GM15510 (cell line): Measurements from ENCODE around the gene CAMK1G.

Experiments
- POLR2A ChIP-seq: IDR thresholded peaks from 3 replicates; pipeline ENCODE4 v1.6.1; 2011; ENCODE audit warnings: borderline replicate concordance; ENCODE audit not compliant: insufficient read length; ENCODE audit errors: extremely low read depth

The CAMK1G gene

DNA sequence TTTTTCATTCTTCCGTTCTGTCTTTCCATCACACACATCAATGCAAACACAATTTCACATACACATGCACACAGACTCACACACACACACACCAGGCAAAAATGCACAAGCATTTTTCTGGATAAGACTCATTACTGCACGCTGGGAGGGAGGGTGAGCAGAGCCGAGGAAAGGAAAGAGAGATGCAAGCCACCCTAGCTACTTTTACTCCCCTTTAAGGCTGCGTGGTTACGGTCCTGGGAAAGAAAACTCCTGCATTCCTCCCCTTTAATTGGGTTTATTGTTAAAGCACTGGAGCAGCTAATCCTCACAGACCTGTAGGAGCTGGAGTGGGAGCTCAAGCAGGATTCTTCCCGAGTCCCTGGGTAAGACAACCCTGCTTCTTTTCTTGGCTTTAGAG lies at the start of gene CAMK1G:
TSS of gene CAMK1G (plus strand) at position 307 of the 400 bp plus-strand sequence. CDS start 11,270 bp downstream, outside the sequence.
- TF ChIP-seq POLR2A, result no peak

GRCh38 chr1:209534496-209535250 lies 48.8 kb upstream of the CAMK1G start:
- no peak for TF ChIP-seq POLR2A

GRCh38 chr1:209536843-209537242 lies 46.7 kb upstream of the CAMK1G start:
- no peak for TF ChIP-seq POLR2A

DNA sequence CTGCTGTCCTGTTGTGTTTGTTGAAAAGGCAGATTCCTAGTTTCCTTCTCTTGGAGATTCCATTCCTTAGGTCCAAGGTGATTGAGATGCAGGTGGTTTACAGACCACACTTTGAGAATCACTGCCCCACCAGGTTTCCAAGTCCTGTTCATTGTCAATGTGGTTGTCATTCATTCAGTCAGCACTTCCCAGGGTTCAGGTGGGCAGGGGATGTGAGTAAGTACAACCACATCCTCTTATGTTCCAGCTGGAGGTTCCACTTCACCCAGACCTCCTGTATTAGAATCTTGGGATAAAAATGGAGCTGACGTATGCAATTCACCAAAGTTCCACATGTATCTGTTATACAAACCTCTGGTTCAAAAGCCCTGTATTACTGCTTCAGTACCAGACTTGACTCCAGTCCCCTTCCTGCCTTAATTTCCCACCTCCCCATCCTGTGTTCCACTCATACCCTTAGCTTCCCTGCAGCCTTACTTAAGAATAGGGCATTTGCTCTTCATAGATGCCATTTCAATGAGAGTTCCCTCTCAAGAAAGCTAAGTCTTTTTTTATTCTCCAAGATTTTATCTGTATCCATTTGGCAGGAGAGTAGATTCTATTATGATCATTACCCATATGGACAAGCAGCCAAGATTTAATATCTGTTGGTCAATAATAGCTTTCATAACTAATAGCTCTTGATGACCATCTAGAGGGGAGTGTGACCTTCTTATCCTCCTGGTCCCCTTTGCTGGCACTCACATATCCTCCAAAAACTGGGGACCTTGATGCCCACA lies 46.0 kb upstream of the CAMK1G start:
- TF ChIP-seq POLR2A, result no peak

DNA sequence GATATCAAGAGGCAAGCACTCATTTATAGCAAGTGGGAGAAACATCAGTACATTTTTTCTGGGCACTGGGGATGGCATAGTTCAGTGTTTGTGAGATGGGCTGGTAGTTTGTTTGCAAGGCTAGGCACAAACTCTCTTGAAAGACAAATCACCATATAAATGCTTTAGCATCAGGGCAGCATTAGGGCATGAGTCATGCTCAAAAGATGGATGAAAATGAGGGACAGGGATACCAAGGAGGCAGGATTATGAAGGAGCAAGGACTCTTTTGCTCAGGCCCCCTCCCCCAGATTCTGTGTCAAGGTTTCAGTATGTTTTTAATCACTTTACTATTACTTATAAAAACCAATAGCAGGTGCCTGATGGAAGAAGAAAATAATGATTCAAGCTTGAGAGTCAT lies 43.9 kb upstream of the CAMK1G start:
- no peak for TF ChIP-seq POLR2A

- TF ChIP-seq POLR2A, result no peak
Observed at GRCh38 chr1:209542585-209542984, 40.9 kb upstream of the CAMK1G start.

DNA sequence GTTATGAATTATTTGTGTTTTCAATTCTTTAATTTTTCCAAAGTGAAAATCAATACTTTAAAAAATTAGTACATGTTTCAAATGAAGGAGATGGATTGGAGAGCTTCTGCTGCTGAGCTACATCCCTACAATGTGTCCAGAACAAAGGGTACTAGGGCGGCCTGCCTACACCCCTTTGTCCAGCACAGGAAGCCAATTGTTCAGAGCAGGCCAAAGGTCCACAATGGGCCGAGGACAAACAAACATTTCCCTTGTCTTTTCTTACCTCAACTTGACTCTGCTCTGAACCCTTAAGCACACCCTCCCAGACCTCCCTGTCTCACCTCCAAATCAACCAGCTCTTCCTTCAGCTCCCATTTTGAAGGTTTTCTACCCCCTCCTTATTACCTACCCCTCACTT lies 39.4 kb upstream of the CAMK1G start:
- no peak for TF ChIP-seq POLR2A

DNA sequence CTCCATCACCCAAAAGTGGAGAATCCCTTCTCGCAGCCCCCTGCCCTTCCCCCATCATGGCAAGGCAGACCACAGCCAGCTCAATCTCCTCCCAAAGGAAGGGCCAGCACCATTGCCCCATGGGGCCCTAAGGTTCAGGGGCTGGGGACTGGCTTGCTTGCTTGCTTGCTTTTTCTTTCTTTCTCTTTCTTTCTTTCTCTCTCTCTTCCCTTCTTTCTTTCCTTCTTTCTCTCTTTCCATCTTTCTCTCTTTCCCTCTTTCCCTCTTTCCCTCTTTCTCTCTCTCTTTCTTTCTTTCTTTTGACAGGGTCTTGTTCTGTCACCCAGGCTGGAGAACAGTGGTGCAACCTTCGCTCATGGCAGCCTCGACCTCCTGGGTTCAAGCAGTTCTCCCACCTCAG lies 38.1 kb upstream of the CAMK1G start:
- TF ChIP-seq POLR2A, result no peak

DNA sequence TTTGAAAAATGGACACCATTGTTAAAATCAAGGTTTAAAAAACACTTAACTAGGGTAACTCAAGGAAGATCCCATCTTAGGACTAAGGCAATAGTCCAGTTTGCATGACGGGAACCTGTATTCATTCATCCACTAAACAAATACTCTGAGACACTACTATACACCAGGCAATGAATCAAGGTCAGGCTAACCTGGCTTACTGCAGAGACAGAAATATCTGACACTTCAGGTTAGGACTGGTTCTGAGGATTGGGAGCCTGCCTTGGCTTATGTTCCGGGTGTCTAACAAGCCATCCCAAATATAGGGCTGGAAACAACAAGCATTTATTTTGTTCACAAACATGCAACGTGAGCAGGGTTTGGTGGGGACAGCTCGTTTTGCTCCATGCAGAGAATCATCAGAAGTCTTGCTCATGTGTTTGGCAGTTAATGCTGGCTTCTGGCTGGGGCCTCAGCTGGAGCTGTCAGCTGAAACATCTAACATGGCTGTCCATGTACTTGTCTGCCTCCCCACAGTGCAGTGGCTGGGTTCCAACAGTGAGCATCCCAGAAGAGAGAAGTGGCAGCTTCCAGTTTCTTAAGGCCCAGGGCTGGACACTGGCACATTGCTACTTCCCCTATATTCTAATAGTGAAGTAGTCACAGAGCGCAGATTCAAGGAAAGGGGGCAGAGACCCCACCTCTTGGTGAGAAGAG lies 37.0 kb upstream of the CAMK1G start:
- TF ChIP-seq POLR2A, result no peak

- no peak for TF ChIP-seq POLR2A
Observed at GRCh38 chr1:209547626-209548025, 35.9 kb upstream of the CAMK1G start.

DNA sequence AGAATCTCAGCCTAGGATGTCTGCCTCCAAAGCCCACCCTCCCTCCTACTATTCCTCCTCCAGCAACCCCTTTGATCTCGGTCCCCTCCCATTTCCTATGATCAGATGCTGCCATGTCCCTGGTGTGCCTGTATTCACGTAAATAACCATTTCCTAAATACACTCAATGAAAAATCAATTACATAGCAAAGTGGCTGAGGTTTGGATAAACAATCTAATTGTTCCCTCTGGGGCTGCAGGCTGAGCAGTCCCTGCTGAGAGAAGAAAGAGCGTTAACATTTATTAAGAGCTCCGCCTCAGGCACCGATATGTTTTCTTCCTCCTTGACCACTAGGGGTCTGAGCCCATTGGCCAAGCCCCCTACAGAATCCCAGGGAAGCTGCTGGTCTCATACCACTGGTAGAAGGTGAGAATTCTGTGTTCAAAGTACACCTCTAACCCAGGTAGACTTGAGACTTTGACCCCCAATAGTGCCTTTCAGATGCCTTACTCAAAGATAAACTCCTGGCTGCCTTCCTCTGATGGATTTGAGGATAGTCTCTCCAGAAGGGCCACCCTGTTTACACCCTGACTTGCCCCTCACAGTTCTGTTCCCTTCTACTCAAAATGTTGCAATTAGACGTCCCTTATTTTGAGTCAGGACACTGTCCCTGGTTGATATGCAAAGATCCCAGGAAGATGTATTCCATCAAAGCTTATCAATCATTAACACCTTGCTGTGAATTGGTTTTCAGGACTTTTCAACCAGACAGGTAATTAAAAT lies 33.9 kb upstream of the CAMK1G start:
- TF ChIP-seq POLR2A, result no peak

DNA sequence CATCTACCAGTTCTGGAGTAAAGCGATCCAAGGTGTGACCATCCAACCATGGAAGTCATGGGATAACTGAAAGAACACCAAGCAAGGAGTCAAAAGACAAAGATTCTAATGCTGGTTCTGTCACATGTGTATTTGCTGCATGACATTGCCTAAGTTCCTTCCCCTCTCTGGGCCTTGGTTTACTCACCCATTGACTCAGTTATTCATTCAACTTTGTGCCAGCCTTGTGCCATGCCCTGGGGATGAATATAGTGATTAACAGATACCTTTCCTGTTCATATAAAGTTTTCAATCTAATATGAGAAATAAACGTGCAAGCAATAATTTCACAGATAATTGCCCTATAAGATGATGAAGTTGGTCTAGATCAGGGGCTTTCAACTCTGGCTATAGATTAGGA lies 33.0 kb upstream of the CAMK1G start:
- TF ChIP-seq POLR2A, result no peak

DNA sequence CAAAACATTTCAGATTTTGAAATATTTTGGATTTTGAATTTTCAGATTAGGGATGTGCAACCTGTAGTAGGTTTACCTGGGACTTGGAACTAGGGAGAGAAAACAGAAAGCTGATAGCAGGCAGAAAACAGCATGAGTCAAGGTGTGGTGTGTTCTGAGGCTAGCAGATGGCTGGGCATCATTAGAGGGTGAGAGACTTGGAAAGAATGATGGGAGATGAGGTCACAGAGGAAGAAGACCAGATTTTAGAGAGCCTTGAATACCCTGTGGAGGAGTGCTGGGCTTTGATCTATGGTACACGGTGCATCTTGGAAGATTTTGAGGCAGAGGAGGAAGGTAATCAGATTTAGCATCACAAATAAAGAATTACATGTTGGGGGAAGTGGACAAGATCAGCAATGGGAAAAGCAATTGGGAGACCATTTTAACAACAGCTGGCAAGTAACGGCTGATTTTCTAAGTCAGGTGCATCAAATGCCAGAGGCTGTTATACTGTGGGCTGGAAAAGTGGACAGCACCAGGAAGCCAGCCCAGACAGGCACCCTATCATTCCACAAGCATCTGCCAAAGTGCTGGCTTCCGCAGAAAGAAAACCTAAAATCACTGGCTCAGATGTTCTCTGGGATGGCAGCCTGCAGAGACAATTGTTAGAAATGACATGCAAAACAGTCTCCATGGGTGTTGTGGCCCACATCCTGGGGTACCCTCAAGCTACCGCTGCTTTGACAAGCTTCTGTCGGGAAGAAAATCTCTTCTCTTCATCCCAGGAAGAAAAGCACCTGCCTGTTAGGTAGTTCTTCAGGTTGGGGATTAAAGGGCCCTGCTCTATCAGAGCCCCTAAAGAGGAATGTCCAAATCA lies 30.9 kb upstream of the CAMK1G start:
- TF ChIP-seq POLR2A, result no peak
